Activated naive CD4-positive, alpha-beta T cell treated with Interleukin-2 at 50 U/mL for 16 hours (primary cell): ENCODE data around the gene IGFBP6.
A peak's percentile ranks its signal among the peaks of the same experiment; 100 is the strongest.
"Not testable (repeated sequence)": the region's sequence is repeated elsewhere in the genome, so short reads cannot be mapped to it uniquely, and the experiment has no call there.

Source experiments
- DNase-seq: peaks from one replicate; pipeline ENCODE4 v3.0.0-alpha.2; 2020

Gene IGFBP6

DNA sequence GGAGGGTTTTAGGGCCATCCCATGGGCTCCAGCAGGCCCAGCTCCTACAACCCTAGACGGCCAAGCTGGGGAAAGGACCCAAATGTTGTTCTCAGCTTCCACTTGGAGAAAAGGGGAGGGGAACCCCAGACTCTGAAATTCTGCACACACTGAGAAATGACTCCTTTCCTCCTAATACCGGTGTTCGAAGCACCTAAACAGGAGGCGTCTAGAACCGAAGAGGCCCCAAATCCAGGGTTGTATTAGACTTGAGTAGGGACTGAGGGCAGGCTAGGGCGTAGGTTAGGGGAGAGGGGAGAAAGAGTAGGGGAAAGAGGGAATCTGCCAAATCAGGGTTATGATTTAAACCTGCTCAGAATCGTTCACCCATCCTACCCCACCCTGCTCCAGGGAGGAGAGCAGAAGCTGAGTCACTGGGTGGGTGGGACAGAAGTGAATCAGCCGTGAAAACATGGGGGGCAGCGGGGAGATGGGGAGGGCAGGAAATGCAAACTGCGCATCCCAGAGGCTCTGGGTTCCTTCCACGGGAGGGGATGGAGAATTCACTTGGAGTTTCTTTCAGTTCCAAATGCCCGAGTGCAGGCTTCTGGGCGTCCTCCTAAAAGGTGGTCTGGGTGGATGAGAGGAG is 1.0 kb downstream of the IGFBP6 start:
- DNase-seq: peak; percentile 45

- peak; percentile 89 for DNase-seq
Measured at GRCh38 chr12:53099071-53099882, 1.8 kb downstream of the IGFBP6 start.

GRCh38 chr12:53100466-53101151 is 3.1 kb downstream of the IGFBP6 start:
- DNase-seq: no peak

DNA sequence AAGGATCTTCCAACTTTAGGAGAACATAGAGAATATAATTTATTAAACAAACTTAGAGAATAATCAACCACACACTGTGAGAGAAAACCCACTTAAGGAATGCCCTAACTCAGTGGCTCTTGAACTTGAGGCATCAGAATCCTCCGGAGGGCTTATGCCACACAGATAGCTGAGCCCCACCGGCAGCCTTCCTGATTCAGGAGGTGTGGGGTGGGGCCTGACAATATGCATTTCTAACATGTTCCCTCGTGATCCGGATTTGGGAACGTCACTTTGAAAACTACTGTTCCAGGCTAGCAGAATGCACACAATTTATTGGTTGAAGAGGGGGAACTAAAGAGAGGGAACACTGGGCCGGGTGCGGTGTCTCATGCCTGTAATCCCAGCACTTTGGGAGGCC is 3.8 kb downstream of the IGFBP6 start:
- no peak for DNase-seq

GRCh38 chr12:53101931-53102781 is 4.7 kb downstream of the IGFBP6 start:
- no peak for DNase-seq

GRCh38 chr12:53102883-53103807 is 5.7 kb downstream of the IGFBP6 start, which contains the start of gene SOAT2:
SOAT2 (plus strand) TSS chr12:53103486; CDS start chr12:53103578, 92 bp downstream.
- DNase-seq: peak; percentile 55

DNA sequence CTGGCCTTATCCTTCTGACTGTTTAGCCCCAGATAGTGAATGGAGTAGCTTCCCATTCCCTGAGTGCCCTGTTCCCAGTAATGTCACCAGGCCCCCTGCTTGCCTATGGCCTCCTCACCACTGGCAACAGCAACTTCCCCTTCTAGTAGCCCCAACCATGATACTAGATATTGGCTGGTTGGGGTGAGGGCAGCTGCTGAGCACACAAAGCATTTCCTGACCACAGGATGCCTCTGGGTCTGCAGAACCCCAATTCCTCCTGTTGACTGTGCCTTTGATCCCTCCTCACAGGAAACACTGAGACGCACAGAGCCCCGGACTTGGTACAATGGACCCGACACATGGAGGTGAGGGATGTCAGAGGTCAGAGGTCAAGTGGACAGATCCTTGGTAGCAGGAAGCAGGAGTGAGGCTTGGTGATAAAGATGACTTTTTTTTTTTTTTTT is 6.4 kb downstream of the IGFBP6 start:
- no peak for DNase-seq

- no peak for DNase-seq
Measured at GRCh38 chr12:53105256-53105655, 7.8 kb downstream of the IGFBP6 start.

GRCh38 chr12:53105712-53106439 is 8.4 kb downstream of the IGFBP6 start:
- no peak for DNase-seq

DNA sequence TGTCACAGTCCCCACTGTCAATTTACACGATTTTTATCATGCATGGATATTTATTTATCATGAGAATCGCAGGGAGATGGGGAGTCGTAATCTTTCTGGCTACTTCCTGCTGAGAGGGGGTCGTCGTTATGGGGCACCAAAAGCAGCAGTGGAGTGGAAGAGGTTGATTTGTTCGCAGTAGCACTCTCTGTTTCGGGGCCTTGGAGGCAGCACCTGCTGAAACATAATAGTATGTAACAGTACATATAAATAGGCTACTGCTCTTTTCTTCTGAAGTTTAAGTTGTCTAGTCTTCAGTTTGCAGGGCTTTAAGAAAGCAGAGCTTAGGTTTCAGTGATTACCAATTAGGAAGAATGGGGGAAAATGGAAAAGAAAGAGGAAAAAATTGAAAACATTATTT is 9.7 kb downstream of the IGFBP6 start:
- no peak for DNase-seq

- DNase-seq: not testable (repeated sequence)
Measured at GRCh38 chr12:53112431-53112830, 15.0 kb downstream of the IGFBP6 start.

DNA sequence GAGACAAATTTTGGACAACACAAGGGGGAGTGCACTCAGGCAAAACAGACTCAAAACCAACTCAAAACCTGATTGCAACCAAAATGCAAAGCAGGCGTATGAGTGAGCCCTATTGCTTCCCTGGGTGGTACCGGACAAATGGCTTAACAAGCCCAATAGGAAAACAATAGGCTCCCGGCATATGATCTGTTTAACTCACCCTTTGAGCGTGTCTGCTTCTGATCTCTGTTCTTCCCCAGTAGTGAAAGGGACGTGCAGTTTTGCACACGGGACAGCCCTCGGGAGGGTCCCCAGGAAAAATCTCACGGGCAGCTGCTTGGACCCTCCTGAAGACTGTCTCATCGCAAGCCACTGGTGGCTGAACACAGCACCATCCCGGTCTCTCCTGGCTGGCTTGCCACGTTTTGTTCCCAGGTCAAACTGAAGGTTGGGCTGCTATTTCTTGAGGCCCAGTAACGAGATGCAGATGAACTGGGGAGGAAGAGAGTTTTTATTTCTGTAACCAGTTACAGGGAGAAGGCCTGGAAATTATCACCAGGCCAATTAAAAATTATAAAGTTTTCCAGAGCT is 15.8 kb downstream of the IGFBP6 start:
- no peak for DNase-seq

DNA sequence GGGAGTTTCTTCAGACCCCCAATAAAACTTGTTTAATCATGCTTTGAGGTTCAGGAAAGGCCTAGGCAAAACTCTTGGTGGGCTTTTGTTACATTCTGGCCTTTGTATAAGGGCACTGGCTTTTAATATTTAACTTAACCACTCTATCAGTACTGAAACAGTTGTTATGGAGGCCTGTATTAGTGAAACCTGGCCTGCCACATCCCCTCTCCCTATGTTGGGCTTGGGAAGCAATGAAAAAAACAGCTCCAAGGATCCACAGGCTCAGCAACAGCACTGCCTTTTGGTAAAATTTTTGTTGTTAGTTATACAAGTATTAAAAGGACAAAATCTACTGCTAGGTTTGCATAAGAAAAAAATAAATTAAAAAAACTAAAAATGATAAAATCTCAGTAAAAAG is 16.5 kb downstream of the IGFBP6 start:
- no peak for DNase-seq

GRCh38 chr12:53115112-53115890 is 17.8 kb downstream of the IGFBP6 start:
- DNase-seq: no peak

GRCh38 chr12:53115891-53116648 is 18.6 kb downstream of the IGFBP6 start:
- DNase-seq: no peak

DNA sequence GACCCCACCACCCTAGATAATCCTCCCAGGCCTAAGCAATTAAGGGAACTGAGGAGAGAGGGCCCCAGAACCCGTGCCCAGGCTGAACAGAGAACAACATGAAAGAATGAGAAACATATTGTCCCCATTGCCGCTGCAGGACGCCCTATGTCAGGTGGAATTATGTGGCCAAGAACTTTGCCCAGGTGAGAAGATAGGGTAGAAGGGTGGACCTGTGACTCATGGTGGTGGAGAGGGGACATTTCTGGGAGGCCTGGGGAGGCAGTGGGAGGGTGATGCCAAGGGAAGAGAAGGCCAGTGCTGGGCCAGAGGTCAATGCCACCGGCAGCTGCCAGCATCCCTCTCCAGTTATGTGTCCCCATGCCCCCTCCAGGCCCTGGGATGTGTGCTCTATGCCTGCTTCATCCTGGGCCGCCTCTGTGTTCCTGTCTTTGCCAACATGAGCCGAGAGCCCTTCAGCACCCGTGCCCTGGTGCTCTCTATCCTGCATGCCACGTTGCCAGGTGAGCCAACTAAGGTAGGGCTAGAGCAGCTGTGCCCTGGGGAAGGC is 21.4 kb downstream of the IGFBP6 start:
- DNase-seq: no peak

DNA sequence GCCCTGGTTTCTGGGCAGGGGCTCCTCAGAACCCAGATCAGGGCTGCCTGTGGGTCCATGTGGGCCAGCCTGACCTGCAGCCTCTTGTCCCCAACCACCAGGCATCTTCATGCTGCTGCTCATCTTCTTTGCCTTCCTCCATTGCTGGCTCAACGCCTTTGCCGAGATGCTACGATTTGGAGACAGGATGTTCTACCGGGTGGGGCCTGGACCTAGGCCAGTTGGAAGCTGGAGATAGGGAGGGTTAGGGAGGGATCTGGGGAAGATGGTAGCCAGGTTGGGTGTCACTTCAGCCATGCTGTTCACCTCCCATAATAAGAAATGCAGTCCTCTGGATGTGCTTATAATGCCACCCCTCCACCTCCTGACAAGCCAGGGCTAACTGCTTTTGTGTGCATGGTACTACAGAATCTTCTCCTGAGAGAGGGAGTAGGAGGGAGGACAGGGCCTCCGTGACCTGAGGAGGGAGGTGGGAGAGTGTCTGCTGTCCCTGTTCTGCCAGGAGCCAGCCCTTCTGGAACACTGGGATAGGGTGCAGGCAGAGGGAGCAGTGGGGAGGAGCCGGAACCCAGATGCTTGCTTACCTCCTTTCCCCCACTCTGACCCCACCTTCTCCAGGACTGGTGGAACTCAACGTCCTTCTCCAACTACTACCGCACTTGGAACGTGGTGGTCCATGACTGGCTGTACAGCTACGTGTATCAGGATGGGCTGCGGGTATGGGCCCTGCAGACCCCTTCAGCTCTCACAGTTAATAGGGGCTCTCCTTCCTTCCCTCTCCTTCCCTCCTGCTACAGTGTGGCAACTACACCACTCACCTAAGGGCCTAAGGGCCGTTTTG is 23.4 kb downstream of the IGFBP6 start:
- DNase-seq: no peak
